ENCODE data around the gene PCID2.

PCID2 gene

DNA sequence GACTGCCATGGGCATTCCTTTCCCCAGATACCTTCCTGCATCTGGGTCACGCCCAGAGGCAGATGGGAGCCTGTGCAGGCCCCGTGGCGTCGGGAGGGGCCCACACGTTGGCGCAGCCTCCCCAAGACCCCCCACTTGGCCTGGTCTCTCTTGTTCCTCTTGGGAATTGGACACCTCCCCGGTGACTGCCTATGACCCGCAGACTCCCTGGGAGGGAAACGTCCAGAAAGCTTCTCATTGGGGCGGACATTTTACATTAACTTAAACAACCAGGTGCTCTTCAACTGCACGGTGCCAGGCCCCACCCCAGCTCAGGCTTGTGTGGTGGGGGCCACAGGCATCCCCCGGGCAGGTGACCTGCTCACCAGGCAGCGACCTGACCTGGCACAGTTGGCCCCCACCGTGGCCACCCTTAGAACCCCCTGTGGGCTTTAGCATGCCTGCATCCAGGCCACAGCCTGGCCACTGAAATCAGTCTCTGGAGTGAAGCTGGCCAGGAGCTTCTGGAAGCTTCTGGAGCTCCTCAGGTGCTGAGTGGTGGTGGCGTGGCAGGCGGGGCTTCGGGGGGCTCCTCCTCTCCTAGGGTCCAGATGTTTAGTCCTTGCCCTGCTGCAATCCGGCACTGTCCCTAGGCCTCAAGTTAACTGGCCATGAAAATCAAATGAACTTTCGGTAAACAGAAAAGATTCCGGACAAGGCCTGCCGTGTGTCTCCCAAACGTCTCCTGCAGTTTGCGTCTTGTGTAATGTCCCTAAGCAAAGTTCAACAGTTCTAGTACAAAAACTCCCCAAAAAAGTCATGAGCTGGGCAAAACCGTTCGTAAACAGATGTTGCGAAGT, 58.5 kb downstream of the PCID2 start:
- TF ChIP-seq, protein P1, sequence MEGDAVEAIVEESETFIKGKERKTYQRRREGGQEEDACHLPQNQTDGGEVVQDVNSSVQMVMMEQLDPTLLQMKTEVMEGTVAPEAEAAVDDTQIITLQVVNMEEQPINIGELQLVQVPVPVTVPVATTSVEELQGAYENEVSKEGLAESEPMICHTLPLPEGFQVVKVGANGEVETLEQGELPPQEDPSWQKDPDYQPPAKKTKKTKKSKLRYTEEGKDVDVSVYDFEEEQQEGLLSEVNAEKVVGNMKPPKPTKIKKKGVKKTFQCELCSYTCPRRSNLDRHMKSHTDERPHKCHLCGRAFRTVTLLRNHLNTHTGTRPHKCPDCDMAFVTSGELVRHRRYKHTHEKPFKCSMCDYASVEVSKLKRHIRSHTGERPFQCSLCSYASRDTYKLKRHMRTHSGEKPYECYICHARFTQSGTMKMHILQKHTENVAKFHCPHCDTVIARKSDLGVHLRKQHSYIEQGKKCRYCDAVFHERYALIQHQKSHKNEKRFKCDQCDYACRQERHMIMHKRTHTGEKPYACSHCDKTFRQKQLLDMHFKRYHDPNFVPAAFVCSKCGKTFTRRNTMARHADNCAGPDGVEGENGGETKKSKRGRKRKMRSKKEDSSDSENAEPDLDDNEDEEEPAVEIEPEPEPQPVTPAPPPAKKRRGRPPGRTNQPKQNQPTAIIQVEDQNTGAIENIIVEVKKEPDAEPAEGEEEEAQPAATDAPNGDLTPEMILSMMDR (IDR thresholded peaks at IDR 0.05; ENCODE audit: borderline replicate concordance, insufficient read depth, low read depth, low read length) = no peak
- H3K4me3 ChIP-seq (ENCODE audit: low read depth, low read length) = no peak overlapping the region

DNA sequence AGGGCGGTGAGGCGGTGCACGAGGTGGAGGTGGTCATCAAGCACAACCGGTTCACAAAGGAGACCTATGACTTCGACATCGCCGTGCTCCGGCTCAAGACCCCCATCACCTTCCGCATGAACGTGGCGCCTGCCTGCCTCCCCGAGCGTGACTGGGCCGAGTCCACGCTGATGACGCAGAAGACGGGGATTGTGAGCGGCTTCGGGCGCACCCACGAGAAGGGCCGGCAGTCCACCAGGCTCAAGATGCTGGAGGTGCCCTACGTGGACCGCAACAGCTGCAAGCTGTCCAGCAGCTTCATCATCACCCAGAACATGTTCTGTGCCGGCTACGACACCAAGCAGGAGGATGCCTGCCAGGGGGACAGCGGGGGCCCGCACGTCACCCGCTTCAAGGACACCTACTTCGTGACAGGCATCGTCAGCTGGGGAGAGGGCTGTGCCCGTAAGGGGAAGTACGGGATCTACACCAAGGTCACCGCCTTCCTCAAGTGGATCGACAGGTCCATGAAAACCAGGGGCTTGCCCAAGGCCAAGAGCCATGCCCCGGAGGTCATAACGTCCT, 59.4 kb downstream of the PCID2 start:
- no peak overlapping the region for H3K4me3 ChIP-seq (ENCODE audit: low read depth, low read length)
- TF ChIP-seq, protein P1 (IDR thresholded peaks at IDR 0.05; ENCODE audit: borderline replicate concordance, insufficient read depth, low read depth, low read length) = no peak

DNA sequence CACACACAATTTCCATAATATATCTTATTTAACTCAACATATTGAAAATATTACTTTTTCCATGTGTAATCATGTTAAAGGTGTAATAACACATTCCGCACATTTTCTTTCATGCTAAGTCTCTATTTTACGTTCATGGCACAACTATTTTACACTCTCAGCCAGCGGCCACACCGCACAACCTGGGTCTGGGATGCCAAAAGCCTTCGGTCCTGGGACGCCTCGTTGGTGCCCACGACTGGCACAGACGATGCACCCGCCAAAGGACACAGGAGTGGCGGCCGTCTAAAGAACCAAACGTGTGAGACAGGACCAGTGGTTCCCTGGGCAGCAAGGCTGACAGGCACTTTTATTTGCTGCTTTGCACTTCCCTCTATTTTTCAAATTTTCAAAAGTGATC, 60.1 kb downstream of the PCID2 start:
- TF ChIP-seq, protein P1 (IDR thresholded peaks at IDR 0.05; ENCODE audit: borderline replicate concordance, insufficient read depth, low read depth, low read length) = no peak
- no peak overlapping the region for H3K4me3 ChIP-seq (ENCODE audit: low read depth, low read length)

DNA sequence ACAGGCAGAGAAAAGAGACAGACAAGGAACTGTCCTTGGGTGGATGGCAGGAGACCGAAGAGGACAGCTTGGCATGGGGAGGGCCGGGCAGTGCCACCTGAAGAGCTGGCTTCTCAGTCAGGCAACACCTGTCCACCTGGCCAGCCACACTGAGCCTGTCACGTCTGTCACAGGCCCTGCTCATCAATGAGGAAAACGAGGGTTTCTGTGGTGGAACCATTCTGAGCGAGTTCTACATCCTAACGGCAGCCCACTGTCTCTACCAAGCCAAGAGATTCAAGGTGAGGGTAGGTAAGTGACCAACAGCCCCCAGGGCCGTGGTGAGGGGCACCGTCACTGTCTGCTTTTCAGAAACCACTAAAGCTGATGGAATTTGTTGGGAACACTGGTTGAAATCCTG, 61.3 kb downstream of the PCID2 start:
- no peak overlapping the region for H3K4me3 ChIP-seq (ENCODE audit: low read depth, low read length)
- TF ChIP-seq, protein P1 (IDR thresholded peaks at IDR 0.05; ENCODE audit: borderline replicate concordance, insufficient read depth, low read depth, low read length) = no peak

DNA sequence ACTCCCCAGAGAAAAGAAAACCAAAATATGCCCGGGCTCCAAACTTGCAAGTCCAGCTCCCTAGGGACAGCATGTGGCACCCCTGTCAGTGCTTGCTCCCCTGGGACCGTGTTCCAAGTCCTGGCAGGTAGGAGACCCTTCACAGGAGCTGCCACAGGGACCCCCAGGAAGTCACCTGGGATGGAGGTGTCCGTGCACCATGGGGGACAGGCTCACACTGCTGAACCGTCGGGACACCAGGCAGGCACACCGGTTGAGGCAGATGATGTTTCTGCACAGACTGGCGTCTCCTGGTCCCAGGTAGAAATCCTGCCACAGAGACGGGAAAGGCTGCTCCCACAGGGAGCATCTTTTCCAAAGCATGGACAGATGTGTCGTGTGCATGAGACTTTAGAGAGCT, 61.7 kb downstream of the PCID2 start:
- TF ChIP-seq, protein P1 (IDR thresholded peaks at IDR 0.05; ENCODE audit: borderline replicate concordance, insufficient read depth, low read depth, low read length) = no peak
- no peak overlapping the region for H3K4me3 ChIP-seq (ENCODE audit: low read depth, low read length)

DNA sequence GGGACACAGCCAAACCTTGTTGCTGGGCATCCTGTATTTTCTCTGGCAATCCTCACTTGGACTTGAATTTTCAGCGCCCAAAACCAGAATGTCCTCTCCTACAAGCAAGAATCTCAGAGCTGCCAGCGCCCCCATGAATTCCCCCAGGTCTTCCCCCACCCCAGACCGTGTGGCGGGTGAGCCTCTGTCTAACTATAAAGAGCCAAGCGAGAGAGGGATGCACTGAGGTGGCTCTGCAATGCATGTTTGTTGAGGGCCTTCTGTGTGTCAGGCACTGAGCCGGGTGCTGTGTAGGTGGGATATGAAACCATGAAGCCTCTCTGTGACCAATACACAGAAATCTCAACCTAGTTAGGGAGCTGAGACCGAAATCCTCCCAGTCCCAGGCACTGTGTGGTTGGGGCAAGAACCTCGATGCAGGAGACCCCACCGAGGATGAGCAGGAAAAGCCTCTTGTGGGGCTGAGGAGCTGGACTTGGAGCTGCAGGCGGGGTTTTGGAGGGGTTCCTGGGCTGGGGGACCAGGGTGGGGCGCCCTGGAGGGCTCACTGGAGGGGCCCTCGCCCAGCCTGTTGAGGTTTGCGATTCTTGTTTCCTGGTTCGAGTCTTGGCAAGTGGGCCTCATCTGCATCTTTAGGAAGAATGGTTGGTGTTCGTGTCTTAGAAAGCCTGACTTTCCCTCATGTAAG, 62.4 kb downstream of the PCID2 start:
- TF ChIP-seq, protein P1 (IDR thresholded peaks at IDR 0.05; ENCODE audit: borderline replicate concordance, insufficient read depth, low read depth, low read length) = no peak
- no peak overlapping the region for H3K4me3 ChIP-seq (ENCODE audit: low read depth, low read length)

Measured in GM12875 (cell line).